ENCODE data around the gene JAKMIP1.
"Not testable (repeated sequence)": the region's sequence is repeated elsewhere in the genome, so short reads cannot be mapped to it uniquely, and the experiment has no call there.

The JAKMIP1 gene

DNA sequence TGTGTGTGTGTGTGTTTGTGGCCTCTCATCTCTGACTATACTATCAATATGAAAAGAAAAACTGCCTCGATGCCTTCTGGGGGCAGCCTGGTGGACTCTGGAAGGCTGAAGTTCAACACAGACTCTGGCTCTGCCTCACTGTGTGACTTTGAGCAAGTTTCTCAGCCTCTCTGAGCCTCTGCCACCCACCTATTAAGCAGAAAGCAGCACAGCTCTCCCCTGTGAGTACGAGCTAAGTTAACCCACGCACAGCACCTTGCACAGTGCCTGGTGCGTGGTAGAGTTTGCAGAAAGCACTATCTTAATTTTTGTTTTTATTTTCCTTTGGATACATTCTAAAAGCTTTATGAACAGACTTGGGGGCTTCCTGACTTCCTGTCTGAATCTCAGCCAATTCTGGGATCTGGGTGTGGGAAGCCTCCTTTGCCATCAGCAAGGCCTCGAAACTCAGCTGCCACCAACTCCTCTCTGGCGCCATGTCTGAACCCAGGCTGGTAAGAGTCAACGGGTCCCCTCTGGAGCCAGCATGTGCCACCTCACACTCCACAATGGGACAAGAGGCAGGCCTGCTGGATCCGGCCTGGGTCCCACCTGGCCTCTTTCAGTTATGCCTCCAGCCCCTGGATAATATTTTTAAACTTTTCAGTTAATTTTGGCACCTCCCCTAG lies 57.3 kb downstream of the JAKMIP1 start:
- no peaks in the 10 kb centered on the region for H3K9me3 Mint-ChIP-seq
- H3K4me1 Mint-ChIP-seq (ENCODE audit: low read depth), result no peaks in the 10 kb centered on the region
- no peaks in the 10 kb centered on the region for H3K27me3 Mint-ChIP-seq
- H3K4me3 Mint-ChIP-seq, result no peak overlapping the region
- H3K27ac Mint-ChIP-seq, result no peak overlapping the region
- H3K36me3 Mint-ChIP-seq (ENCODE audit: low read depth), result no peaks in the 10 kb centered on the region
- intact Hi-C loops (cut with micrococcal nuclease), result no loop called here

DNA sequence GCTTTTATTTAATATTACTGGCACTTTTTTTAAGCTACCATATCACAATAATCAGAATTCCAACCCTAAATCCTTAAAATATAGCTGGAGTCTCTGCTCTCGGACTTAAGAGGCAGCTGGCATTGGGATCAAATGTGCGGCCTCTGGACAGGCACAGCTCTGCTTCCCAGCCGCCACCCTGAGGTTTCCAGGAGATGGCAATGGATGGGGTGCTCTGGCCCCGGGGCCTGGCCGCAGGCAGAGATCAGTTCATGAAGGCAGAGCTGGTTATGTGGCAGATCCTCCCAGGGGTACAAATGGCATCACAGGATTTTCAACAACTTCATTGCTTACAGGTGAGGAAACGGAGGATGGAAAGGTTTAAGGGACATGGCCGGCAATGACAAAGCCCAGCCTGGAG lies 57.8 kb downstream of the JAKMIP1 start:
- Mint-ChIP-seq H3K9me3 (no peaks in the 10 kb centered on the region), H3K36me3 (ENCODE audit: low read depth) (no peaks in the 10 kb centered on the region), H3K27ac (no peak overlapping the region)

DNA sequence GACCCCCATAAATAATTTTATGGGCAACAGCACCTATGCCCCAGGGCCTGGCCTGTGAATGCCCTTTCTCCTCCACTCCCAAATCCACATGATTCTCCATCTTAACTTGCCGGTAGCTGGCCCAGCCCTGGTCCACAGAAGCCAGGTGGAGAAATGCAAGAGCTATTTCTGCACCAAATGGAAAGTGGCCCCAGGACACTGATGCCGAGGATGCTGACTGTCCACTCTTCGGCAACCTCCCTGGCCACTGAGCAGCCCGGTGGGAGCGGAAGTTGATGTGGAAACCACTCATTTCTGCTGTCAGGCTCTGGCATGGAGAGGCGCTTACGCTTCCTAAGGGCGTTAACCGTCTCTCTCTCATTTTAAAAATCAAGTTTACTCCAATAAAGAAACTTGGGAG lies 58.8 kb downstream of the JAKMIP1 start:
- Mint-ChIP-seq H3K9me3 (no peaks in the 10 kb centered on the region), H3K36me3 (ENCODE audit: low read depth) (no peaks in the 10 kb centered on the region), H3K27me3 (peaks cover 1% of the 10 kb centered on the region), H3K4me1 (ENCODE audit: low read depth) (no peaks in the 10 kb centered on the region), H3K27ac (no peak overlapping the region), H3K4me3 (no peak overlapping the region)
- intact Hi-C loops (cut with micrococcal nuclease), result no loop called here

More for the DNA sequence above, 57.8 kb downstream of the JAKMIP1 start:
- Mint-ChIP-seq H3K27me3 (peaks cover 1% of the 10 kb centered on the region), H3K4me1 (ENCODE audit: low read depth) (no peaks in the 10 kb centered on the region), H3K4me3 (no peak overlapping the region)
- intact Hi-C loops (cut with micrococcal nuclease), result no loop called here

GRCh38 chr4:6141021-6141420 lies 59.3 kb downstream of the JAKMIP1 start:
- H3K27ac Mint-ChIP-seq; H3K36me3 Mint-ChIP-seq (ENCODE audit: low read depth); H3K4me1 Mint-ChIP-seq (ENCODE audit: low read depth); H3K27me3 Mint-ChIP-seq; intact Hi-C loops (cut with micrococcal nuclease); H3K9me3 Mint-ChIP-seq; H3K4me3 Mint-ChIP-seq: not testable (repeated sequence)

DNA sequence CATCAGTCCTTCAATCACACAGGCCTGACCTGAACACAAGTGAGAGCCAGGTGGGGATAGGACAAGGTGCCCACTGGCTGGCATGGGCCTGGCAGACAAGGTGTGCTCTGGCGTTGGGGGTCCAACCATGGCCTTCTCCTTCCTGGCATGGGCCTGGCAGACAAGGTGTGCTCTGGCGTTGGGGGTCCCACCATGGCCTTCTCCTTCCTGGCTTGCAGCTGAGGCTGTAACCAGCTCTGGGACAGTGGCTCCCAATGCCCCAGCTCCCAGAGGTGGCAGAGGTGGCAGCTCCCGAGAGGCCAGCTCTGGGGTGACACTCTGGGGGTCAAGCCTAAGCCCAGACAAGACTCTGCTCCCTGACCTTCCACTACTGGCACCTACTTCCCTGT lies 62.6 kb downstream of the JAKMIP1 start:
- Mint-ChIP-seq H3K27me3 (peaks cover 1% of the 10 kb centered on the region), H3K4me3 (no peak overlapping the region), H3K36me3 (ENCODE audit: low read depth) (no peaks in the 10 kb centered on the region), H3K27ac (no peak overlapping the region), H3K4me1 (ENCODE audit: low read depth) (no peaks in the 10 kb centered on the region), H3K9me3 (no peaks in the 10 kb centered on the region)
- intact Hi-C loops (cut with micrococcal nuclease), result no loop called here

GRCh38 chr4:6137027-6137746 lies 63.2 kb downstream of the JAKMIP1 start:
- Mint-ChIP-seq H3K27me3 (peaks cover 1% of the 10 kb centered on the region), H3K4me3 (no peak overlapping the region), H3K27ac (no peak overlapping the region), H3K4me1 (ENCODE audit: low read depth) (no peaks in the 10 kb centered on the region), H3K9me3 (no peaks in the 10 kb centered on the region), H3K36me3 (ENCODE audit: low read depth) (no peaks in the 10 kb centered on the region)
- intact Hi-C loops (cut with micrococcal nuclease), result no loop called here

DNA sequence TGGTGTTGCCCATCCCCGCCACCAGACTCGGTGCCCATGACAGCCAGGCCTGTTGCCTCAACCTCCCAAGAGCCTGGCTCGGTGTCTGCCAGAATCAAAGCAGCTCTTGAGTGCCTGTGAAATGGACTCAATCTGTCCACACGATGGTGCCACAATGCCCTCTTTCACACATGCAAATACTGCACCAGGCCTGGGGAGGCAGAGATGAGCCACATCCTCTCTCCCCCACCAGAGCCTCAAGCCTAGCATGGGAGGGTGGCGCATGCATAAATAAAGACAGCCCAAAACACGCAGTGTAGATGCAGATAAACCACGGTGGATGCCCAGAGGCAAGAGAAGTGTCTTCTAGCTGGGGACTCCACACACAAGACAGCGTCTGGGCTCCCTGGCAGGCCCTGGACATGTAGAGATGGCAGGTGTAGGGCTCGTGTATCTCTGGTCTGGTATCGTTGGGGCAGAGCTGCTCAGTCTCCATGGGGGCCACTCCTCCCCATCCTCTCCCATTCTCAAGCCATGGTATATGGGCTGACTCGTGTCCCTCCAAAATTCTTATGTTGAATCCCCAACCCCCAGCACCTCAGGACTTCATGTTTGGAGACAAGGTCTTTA lies 65.6 kb downstream of the JAKMIP1 start:
- intact Hi-C loops (cut with micrococcal nuclease), result no loop called here
- Mint-ChIP-seq H3K27ac (no peak overlapping the region), H3K4me1 (ENCODE audit: low read depth) (no peaks in the 10 kb centered on the region), H3K27me3 (peaks cover 1% of the 10 kb centered on the region), H3K4me3 (no peak overlapping the region), H3K36me3 (ENCODE audit: low read depth) (no peaks in the 10 kb centered on the region), H3K9me3 (no peaks in the 10 kb centered on the region)

DNA sequence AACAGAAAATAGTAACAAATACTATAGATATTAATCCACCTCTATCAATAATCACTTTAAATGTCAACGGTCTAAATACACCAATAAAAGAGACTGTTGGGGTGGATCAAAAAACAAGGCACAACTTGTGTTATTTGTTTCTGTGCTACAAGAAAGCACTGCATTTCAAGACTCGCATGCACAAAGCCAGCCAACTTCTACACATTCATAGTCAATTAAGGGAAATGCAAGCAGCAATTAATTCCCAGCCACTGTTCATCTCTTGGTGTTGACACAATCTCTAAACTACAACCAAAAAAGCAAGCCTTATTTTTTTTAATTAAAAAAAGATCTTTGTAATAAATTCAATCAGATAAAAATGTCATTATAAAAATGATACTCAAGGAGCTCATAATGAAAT lies 67.6 kb downstream of the JAKMIP1 start:
- Mint-ChIP-seq H3K27me3 (peaks cover 1% of the 10 kb centered on the region), H3K4me1 (ENCODE audit: low read depth) (no peaks in the 10 kb centered on the region), H3K9me3 (no peaks in the 10 kb centered on the region), H3K36me3 (ENCODE audit: low read depth) (no peaks in the 10 kb centered on the region), H3K4me3 (no peak overlapping the region), H3K27ac (no peak overlapping the region)
- intact Hi-C loops (cut with micrococcal nuclease), result no loop called here

- no peaks in the 10 kb centered on the region for H3K36me3 Mint-ChIP-seq (ENCODE audit: low read depth)
- no peaks in the 10 kb centered on the region for H3K27me3 Mint-ChIP-seq
- intact Hi-C loops (cut with micrococcal nuclease), result no loop called here
- no peak overlapping the region for H3K4me3 Mint-ChIP-seq
- no peaks in the 10 kb centered on the region for H3K9me3 Mint-ChIP-seq
- H3K4me1 Mint-ChIP-seq (ENCODE audit: low read depth), result no peaks in the 10 kb centered on the region
- no peak overlapping the region for H3K27ac Mint-ChIP-seq
These were observed 72.0 kb downstream of the JAKMIP1 start for GRCh38 chr4:6128221-6128850.

DNA sequence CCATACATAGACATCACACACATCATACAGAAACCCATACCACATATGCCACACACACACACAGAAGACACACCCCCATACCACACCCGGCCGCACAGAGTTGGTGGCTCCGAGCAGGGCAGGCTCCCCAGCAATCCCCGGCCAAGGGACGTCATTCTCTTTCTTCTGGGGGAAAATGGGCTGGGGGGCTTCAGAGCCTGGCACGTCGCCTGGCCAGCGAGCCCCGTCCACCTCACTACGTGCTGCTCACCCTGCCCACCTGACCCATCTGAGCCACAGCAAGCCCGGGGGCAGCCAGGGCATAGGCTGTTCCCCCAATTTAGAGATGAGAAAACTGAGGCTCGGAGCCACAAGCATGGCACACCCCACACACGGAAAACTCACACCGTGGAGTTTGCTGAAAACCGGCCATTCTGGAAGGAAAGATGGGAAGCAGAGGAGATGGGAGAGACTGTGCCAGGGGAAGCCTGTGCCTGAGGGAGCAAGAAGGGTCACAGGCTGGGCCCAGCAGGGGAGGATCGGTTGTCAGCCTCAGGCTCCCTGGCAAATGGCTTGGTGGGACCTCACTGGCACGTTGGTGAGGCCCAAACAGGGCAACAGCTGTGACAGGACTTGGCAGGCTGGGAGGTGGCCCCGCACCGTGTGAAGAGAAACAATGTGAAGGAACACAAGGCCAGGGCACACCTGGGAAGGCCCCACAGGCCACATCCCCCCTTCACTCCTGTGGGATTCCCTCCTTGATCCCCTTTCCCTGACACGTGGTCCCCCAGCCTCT lies 73.2 kb downstream of the JAKMIP1 start:
- no peaks in the 10 kb centered on the region for H3K27me3 Mint-ChIP-seq
- H3K4me3 Mint-ChIP-seq, result no peak overlapping the region
- no peaks in the 10 kb centered on the region for H3K4me1 Mint-ChIP-seq (ENCODE audit: low read depth)

DNA sequence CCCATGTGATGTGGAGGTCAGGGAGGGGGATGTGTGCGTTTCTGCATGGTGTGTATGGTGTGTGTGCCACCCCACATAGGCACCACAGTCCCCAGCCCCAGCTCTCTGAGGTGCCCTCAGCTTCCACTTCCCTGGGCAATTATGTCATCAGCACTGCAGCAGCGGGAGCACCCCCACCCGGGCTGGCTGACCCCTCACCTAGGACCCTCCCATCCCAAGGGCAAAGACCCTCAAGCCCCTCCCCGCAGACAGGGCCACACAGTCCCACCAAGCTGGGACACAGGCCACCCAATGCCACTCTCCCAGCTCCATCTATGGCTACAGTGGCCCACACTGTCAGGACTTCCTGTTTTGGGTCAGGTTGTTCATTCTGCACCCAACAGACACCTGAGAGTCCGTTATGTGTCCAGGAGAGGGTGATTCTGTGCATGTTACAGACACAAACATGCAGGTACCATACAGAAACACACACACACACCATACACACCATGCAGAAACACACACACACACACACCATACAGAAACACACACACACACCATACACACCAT lies 75.2 kb downstream of the JAKMIP1 start:
- H3K27me3 Mint-ChIP-seq, result no peaks in the 10 kb centered on the region
- intact Hi-C loops (cut with micrococcal nuclease), result no loop called here
- no peak overlapping the region for H3K4me3 Mint-ChIP-seq
- H3K27ac Mint-ChIP-seq, result no peak overlapping the region
- H3K9me3 Mint-ChIP-seq, result no peaks in the 10 kb centered on the region
- no peaks in the 10 kb centered on the region for H3K4me1 Mint-ChIP-seq (ENCODE audit: low read depth)
- no peaks in the 10 kb centered on the region for H3K36me3 Mint-ChIP-seq (ENCODE audit: low read depth)

More for the DNA sequence above, 73.2 kb downstream of the JAKMIP1 start:
- Mint-ChIP-seq H3K27ac (no peak overlapping the region), H3K36me3 (ENCODE audit: low read depth) (no peaks in the 10 kb centered on the region), H3K9me3 (no peaks in the 10 kb centered on the region)
- intact Hi-C loops (cut with micrococcal nuclease), result no loop called here

DNA sequence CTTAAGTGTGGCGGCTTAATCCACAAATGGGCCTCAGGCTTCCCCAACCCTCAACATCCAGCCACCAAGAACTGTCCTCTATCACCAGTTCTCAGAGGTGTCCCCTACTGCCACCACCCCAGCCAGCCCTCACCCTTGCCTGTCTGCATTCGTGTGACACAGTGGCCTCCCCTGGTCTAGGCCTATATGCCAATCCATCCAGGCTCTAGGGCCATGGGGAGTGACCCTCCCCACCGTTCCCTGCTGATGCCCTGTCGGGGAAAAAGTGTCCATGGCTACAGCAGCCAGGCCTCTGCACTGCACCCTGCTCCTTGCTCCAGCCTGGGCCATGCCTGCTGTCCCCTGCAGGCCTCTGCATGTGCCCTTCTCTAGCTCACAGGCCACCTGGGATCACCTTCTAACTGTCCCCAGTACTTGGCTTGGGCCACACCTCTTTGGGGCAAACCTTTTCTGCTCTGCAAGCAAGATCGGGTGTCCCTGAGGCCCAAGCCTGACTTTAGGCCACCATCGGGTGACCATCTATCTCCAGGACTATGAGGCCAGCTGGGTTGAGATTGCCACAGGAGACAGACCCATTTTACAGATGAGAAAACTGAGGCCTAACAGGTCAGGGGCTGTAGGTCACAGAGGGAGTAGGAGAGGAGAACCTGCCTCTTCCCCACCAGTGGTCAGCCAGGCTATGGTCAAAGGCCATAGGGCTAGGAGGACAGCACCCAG lies 75.8 kb downstream of the JAKMIP1 start:
- H3K27ac Mint-ChIP-seq, result no peak overlapping the region

GRCh38 chr4:6123976-6124375 lies 76.4 kb downstream of the JAKMIP1 start:
- intact Hi-C loops (cut with micrococcal nuclease), result no loop called here
- Mint-ChIP-seq H3K27ac (no peak overlapping the region), H3K36me3 (ENCODE audit: low read depth) (no peaks in the 10 kb centered on the region), H3K27me3 (peaks cover 3% of the 10 kb centered on the region), H3K9me3 (no peaks in the 10 kb centered on the region), H3K4me3 (no peak overlapping the region), H3K4me1 (ENCODE audit: low read depth) (no peaks in the 10 kb centered on the region)

More for the DNA sequence above, 75.8 kb downstream of the JAKMIP1 start:
- Mint-ChIP-seq H3K9me3 (no peaks in the 10 kb centered on the region), H3K4me3 (no peak overlapping the region), H3K4me1 (ENCODE audit: low read depth) (no peaks in the 10 kb centered on the region), H3K27me3 (peaks cover 2% of the 10 kb centered on the region), H3K36me3 (ENCODE audit: low read depth) (no peaks in the 10 kb centered on the region)
- intact Hi-C loops (cut with micrococcal nuclease), result no loop called here
